WERI-Rb-1 (cell line): ENCODE measurements around the gene TTLL7.

ENCODE experiments used
- DNase-seq: peaks from one replicate; pipeline ENCODE4 v3.0.0-alpha.2; 2020
- H3K27ac ChIP-seq: fragments of 250-450 bp; sonication (Bioruptor Pico); 2 replicates; pipeline ENCODE4 v1.5.1; 2020; ENCODE audit warnings: mild to moderate bottlenecking, moderate library complexity
- H3K27me3 ChIP-seq: fragments of 250-450 bp; sonication (Bioruptor Pico); 2 replicates; pipeline ENCODE4 v1.5.1; 2021; ENCODE audit warnings: mild to moderate bottlenecking, low read depth, moderate library complexity; ENCODE audit not compliant: insufficient read depth, severe bottlenecking
- H3K36me3 ChIP-seq: fragments of 250-450 bp; sonication (Bioruptor Pico); 2 replicates; pipeline ENCODE4 v1.5.1; 2020; ENCODE audit warnings: mild to moderate bottlenecking, moderate library complexity
- H3K4me3 ChIP-seq: 2 replicates; pipeline ENCODE4 v1.5.1; 2011; ENCODE audit warnings: low read depth, mild to moderate bottlenecking, control low read depth, low read length
- H3K9me3 ChIP-seq: fragments of 250-450 bp; sonication (Bioruptor Pico); 2 replicates; pipeline ENCODE4 v1.5.1; 2021; ENCODE audit warnings: mild to moderate bottlenecking, moderate library complexity; ENCODE audit not compliant: severe bottlenecking
- CTCF ChIP-seq: IDR thresholded peaks from 2 replicates; pipeline ENCODE4 v1.5.1; 2011; ENCODE audit warnings: low read depth, mild to moderate bottlenecking, control low read depth, inconsistent platforms, low read length

The TTLL7 gene

GRCh38 chr1:83889707-83890106 lies 109.2 kb downstream of the TTLL7 start:
- Histone ChIP-seq H3K27me3 (no peaks in the 10 kb centered on the region), H3K36me3 (peaks cover 16% of the 10 kb centered on the region), H3K4me3 (no peak overlapping the region), H3K27ac (no peak overlapping the region), H3K9me3 (no peaks in the 10 kb centered on the region)
- DNase-seq = no peak
- TF ChIP-seq CTCF = no peak

- H3K9me3 ChIP-seq = no peaks in the 10 kb centered on the region
- no peak for DNase-seq
- TF ChIP-seq CTCF = no peak
- peaks cover 21% of the 10 kb centered on the region for H3K36me3 ChIP-seq
- H3K4me3 ChIP-seq = no peak overlapping the region
- no peak overlapping the region for H3K27ac ChIP-seq
- H3K27me3 ChIP-seq = no peaks in the 10 kb centered on the region
These were observed 111.4 kb downstream of the TTLL7 start for GRCh38 chr1:83887483-83887882.

- no peak for DNase-seq
- Histone ChIP-seq H3K4me3 (no peak overlapping the region), H3K27ac (no peak overlapping the region), H3K27me3 (no peaks in the 10 kb centered on the region), H3K36me3 (peaks cover 37% of the 10 kb centered on the region), H3K9me3 (no peaks in the 10 kb centered on the region)
- TF ChIP-seq CTCF = no peak
These were observed 115.0 kb downstream of the TTLL7 start for GRCh38 chr1:83883979-83884378.

GRCh38 chr1:83882906-83883305 lies 116.0 kb downstream of the TTLL7 start:
- H3K36me3 ChIP-seq = peaks cover 37% of the 10 kb centered on the region
- 0 out of 2 replicates have a peak, but pooled peaks have one; percentile 15 for TF ChIP-seq CTCF
- peak; percentile 19 for DNase-seq
- H3K4me3 ChIP-seq = no peak overlapping the region
- no peak overlapping the region for H3K27ac ChIP-seq
- H3K9me3 ChIP-seq = no peaks in the 10 kb centered on the region
- no peaks in the 10 kb centered on the region for H3K27me3 ChIP-seq

GRCh38 chr1:83872515-83872914 lies 126.4 kb downstream of the TTLL7 start:
- Histone ChIP-seq H3K9me3 (no peaks in the 10 kb centered on the region), H3K4me3 (no peak overlapping the region), H3K36me3 (peaks cover 12% of the 10 kb centered on the region), H3K27me3 (no peaks in the 10 kb centered on the region), H3K27ac (no peak overlapping the region)
- TF ChIP-seq CTCF = no peak
- DNase-seq = no peak

- TF ChIP-seq CTCF = no peak
- no peaks in the 10 kb centered on the region for H3K9me3 ChIP-seq
- H3K4me3 ChIP-seq = no peak overlapping the region
- no peak overlapping the region for H3K27ac ChIP-seq
- H3K36me3 ChIP-seq = 0 out of 2 replicates have a peak, but pooled peaks cover 3% of the 10 kb centered on the region
- no peaks in the 10 kb centered on the region for H3K27me3 ChIP-seq
- DNase-seq = no peak
These were observed 133.9 kb downstream of the TTLL7 start for GRCh38 chr1:83864991-83865390.
